Mucosa of descending colon (tissue), 3 donors: ENCODE data around the gene TFCP2L1. TPM values are rescaled to one million over a fixed set of nuclear protein-coding genes. Genes with fewer than 3 reads are reported as not detected.

ENCODE experiments used
- ATAC-seq: fragments of 200-7000 bp; cut with Tn5 transposase; one replicate; pipeline ENCODE4 v1.9.1; 2020; ENCODE audit warnings: mild to moderate bottlenecking, moderate library complexity
- DNase-seq, 3 donors: peaks; one replicate each; pipeline ENCODE4 v3.0.0-alpha.2; 2020
- H3K36me3 ChIP-seq: fragments of 200-600 bp; one replicate; pipeline ENCODE4 v1.8.0; 2021; ENCODE audit warnings: low read depth, mild to moderate bottlenecking
- H3K4me1 ChIP-seq: fragments of 200-600 bp; one replicate; pipeline ENCODE4 v1.8.0; 2021; ENCODE audit warnings: low read depth, mild to moderate bottlenecking
- H3K4me3 ChIP-seq: fragments of 200-600 bp; one replicate; pipeline ENCODE4 v1.8.0; 2021; ENCODE audit warnings: mild to moderate bottlenecking
- H3K9me3 ChIP-seq: fragments of 200-600 bp; one replicate; pipeline ENCODE4 v1.8.0; 2021; ENCODE audit warnings: mild to moderate bottlenecking
- CTCF ChIP-seq: fragments of 200-600 bp; IDR thresholded peaks from one replicate; pipeline ENCODE4 v1.8.0; 2022; ENCODE audit warnings: antibody characterized with exemption, mild to moderate bottlenecking
- intact Hi-C, 2 donors: fragments of 100-400 bp; cut with DNase I in 1 of 2; cut with micrococcal nuclease in 1 of 2; formaldehyde crosslinking; loops; one replicate each; pipeline versions ENCODE4 v1.11.0 to v1.11.1; 2022; cut with DNase I, micrococcal nuclease
- total RNA-seq, 3 donors: library from RNA; stranded (reverse); fragmentation: NEBNext Ultra II Directional in 2 of 3; extraction: Animal tissue kit (Norgen Biotek cat#: 25700) in 2 of 3; gene quantifications; one replicate each; pipeline versions ENCODE4 v1.2.1 to v1.2.4, GENCODE V29; 2021 to 2023
- donor health status: DM: no; HTN: no; CAD: no; lungs with moderate emphysema.
- donor health status: DM: no; HTN: no; CAD: no.
- donor health status: DM: no; HTN: yes; CAD: no.

The TFCP2L1 gene
- total RNA-seq, 3 donors from 2014 or later: 46.9 to 111 (median 107) TPM

GRCh38 chr2:121281694-121282093, 3.3 kb downstream of the TFCP2L1 start:
- DNase-seq (no peak), ATAC-seq (no peak)
- H3K36me3 ChIP-seq: no peaks in the 10 kb centered on the region
- intact Hi-C loops: no loop called here
- no peak overlapping the region for H3K4me3 ChIP-seq
- no peaks in the 10 kb centered on the region for H3K9me3 ChIP-seq
- no peaks in the 10 kb centered on the region for H3K4me1 ChIP-seq
- TF ChIP-seq CTCF: no peak

DNA sequence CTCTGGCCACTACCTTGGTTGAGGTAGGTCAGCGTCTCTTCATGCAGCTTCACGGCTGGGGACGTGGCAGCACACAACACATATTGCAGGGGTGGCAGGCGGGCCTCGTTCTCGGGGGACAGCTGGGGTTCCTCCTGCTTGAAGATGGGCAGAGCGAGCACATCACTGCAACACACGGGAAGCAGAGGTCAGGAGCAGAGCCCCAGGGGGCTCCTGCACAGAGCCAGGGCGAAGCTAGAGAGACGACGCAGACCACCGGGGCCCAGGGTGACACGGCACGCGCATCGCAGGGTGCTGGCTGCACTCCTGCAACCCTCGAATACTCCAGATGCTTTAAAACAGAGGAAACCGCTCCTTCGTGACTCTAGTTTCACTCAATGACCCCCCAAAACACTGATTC, 3.9 kb downstream of the TFCP2L1 start:
- no peak overlapping the region for H3K4me3 ChIP-seq
- no peak for TF ChIP-seq CTCF
- ATAC-seq: no peak
- no peak for DNase-seq
- intact Hi-C loops: no loop called here
- no peaks in the 10 kb centered on the region for H3K4me1 ChIP-seq
- no peaks in the 10 kb centered on the region for H3K36me3 ChIP-seq
- no peaks in the 10 kb centered on the region for H3K9me3 ChIP-seq

GRCh38 chr2:121279476-121280220, 5.4 kb downstream of the TFCP2L1 start:
- no peak for ATAC-seq
- DNase-seq: no peak
- Histone ChIP-seq H3K9me3 (no peaks in the 10 kb centered on the region), H3K4me1 (no peaks in the 10 kb centered on the region), H3K36me3 (no peaks in the 10 kb centered on the region), H3K4me3 (no peak overlapping the region)
- intact Hi-C loops: no loop called here
- no peak for TF ChIP-seq CTCF

GRCh38 chr2:121276341-121276740, 8.7 kb downstream of the TFCP2L1 start:
- no peaks in the 10 kb centered on the region for H3K9me3 ChIP-seq
- peaks cover 13% of the 10 kb centered on the region for H3K4me1 ChIP-seq
- H3K4me3 ChIP-seq: no peak overlapping the region
- H3K36me3 ChIP-seq: no peaks in the 10 kb centered on the region
- DNase-seq (no peak), ATAC-seq (no peak)
- TF ChIP-seq CTCF: no peak
- intact Hi-C loops: no loop called here

- peak; percentile 92 for ATAC-seq
- intact Hi-C loops: no loop called here
- no peak for TF ChIP-seq CTCF
- Histone ChIP-seq H3K4me1 (peaks cover 13% of the 10 kb centered on the region), H3K9me3 (no peaks in the 10 kb centered on the region), H3K4me3 (no peak overlapping the region), H3K36me3 (no peaks in the 10 kb centered on the region)
- no peak for DNase-seq
Observed at GRCh38 chr2:121273116-121273515, 11.9 kb downstream of the TFCP2L1 start.
